GM12873 (cell line): ENCODE data around the gene PMIS2.

Experiments
- TF ChIP-seq, protein P1 (sequence below): IDR thresholded peaks from 2 replicates; pipeline ENCODE4 v1.5.1; 2012; ENCODE audit warnings: low read depth, mild to moderate bottlenecking, moderate library complexity, low read length, control low read depth; ENCODE audit not compliant: insufficient read depth; ENCODE audit errors: missing control alignments

Gene PMIS2

DNA sequence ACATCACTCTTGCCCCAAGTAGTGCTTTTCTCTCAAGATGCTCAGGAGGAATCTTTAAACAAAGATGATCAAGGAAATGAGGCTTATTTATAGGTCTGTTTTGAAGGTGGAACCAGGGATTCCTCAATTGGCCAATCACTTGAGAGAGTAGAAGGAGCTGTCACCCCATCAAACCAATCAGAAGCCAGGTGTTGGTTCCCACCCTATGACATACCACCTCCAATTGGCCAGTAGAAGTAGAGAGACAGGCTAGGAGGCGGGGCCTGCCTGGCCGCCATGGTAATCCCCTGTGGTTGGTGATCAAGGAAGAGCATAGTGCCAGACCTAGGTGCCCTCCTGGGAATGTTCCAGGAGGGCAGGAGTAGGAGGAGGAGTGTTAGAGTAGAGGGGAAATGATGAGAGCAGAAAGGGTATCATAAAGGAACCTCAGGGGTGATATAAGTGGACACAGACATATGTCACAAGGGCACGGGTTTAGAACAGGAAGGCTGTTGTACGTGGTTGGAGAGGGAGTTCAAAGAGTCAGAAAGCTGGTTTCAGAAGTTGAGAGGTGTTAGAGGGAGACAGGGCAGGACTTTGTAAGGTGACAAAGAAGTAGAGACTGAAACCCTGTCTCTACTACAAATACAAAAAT, 10.5 kb downstream of the PMIS2 start:
- TF ChIP-seq, protein P1, sequence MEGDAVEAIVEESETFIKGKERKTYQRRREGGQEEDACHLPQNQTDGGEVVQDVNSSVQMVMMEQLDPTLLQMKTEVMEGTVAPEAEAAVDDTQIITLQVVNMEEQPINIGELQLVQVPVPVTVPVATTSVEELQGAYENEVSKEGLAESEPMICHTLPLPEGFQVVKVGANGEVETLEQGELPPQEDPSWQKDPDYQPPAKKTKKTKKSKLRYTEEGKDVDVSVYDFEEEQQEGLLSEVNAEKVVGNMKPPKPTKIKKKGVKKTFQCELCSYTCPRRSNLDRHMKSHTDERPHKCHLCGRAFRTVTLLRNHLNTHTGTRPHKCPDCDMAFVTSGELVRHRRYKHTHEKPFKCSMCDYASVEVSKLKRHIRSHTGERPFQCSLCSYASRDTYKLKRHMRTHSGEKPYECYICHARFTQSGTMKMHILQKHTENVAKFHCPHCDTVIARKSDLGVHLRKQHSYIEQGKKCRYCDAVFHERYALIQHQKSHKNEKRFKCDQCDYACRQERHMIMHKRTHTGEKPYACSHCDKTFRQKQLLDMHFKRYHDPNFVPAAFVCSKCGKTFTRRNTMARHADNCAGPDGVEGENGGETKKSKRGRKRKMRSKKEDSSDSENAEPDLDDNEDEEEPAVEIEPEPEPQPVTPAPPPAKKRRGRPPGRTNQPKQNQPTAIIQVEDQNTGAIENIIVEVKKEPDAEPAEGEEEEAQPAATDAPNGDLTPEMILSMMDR = no peak

DNA sequence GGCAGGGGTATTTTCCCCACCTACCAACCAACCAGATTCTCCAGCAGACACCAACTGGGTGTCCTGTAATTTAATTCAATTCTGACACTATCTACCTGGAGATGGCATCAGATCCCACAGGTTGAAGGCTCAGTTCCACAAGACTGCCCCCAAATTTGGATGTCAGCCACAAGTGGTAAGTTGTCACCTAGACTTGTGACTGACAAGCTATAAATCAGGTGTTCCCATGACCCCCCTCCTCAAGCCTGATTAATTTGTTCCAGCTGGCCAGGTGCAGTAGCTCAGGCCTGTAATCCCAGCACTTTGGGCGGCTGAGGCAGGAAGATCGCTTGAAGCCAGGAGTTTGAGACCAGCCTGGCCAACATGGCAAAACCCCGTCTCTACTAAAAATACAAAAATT, 16.0 kb downstream of the PMIS2 start:
- TF ChIP-seq, protein P1 = no peak

DNA sequence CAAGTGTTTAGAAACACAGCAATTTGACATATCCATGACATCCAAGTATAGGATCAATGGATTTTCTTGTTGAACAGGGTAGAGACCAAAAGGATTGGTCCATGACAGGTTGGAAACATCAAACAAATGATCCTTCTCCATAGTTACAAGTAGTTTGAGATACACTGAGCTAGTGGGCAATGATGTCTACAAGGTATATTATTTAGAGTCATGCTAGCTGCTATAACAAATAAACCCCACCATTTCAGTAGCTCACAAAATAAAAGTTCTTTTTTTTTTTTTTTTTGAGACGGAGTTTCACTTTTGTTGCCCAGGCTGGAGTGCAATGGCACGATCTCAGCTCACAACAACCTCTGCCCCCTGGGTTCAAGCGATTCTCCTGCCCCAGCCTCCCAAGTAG, 21.7 kb downstream of the PMIS2 start:
- TF ChIP-seq, protein P1 = no peak

DNA sequence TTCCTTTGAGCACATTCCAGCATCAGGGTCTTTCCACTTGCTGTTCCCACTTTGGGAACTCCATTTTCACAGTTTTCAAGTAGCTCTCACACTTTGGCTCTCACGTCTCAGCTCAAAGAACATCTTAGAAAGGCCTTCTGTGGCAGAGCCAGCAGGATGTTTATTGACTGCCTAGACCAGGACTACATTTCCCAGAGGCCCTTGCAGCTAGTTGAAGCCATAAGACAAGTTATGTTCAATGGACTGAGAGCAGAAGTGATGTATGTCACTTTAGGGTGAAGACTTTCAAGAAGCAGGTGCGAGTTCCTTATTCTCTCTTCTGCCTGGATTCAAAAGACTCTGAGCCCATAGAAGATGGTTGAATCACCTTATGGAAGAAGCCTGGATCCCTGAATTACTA, 22.3 kb downstream of the PMIS2 start:
- TF ChIP-seq, protein P1 = no peak

DNA sequence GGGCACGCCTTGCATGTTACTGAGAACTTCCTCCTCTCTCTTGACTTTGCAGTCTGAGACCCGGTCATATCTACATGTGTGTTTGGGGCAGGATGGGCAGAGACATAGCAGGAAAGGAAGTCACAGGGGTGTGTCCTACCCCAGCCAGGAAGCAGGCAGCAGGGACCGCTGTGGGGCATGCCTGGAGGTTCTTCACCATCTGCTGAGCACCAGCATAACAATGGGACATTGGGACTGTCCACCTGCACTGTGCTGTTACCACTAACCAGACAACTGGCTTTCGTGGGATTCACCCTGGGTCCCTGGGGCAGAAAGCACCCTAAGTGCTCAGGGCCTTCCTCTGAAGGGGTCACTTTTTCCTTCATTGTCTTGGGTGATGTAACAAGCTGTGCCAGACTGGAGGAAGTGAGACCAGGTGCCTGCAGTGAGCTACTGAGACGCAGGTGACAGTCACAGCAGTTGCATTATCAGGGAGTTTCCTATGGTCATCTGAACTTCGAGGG, 23.9 kb downstream of the PMIS2 start:
- TF ChIP-seq, protein P1 = no peak

DNA sequence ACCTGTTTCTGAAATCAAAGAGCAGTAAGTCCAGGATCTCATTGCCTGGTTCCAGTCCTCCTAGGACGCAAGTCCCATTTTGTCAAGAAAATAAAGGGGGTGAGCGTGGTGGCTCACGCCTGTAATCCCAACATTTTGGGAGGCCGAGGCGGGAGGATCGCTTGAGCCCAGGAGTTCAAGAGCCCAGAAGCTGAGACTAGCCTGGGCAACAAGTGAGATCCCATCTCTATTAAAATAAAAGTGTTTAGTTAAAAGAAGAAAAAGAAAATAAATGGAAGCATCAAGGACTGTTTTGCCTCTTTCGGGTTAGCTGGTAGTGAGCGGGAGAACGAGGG, 26.2 kb downstream of the PMIS2 start:
- TF ChIP-seq, protein P1 = no peak

DNA sequence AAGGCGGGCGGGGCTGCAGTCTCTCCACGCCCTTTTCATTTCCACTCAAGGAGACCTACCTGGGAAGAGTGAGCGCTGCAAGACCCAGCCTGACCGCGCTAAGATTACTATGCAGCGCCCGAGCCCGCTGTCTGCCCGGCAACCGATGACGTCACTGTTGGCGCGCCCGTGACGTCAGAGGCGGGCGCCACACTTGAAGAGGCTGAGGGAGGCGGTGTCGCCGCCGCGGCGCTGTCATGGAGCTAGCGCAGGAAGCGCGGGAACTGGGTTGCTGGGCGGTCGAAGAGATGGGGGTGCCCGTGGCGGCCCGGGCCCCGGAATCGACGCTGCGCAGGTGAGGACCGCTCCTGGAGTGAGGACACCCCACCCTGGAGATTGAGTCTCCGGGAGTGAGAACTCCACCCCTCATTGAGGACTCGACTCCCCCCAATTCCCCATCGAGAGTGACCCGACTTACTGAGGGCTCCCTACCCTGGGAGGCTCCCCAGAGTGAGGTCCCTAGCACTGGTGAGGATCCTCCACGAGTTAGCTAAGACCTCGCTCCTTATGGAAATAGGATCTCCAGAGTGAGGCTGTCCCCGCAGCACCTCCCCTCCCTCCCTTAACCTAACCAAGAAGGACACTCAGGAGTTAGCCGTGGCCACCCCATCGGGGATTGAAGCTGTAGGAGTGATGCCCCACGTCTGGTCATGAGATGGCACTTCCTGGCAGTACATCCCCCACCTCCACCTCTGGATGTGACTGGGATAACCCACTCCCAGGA, 26.8 kb downstream of the PMIS2 start, which contains the start of gene HAUS5:
Gene HAUS5, plus strand, starts transcription at position 177 of the 763 bp plus-strand sequence. Its CDS starts 60 bp downstream, at position 237.
- TF ChIP-seq, protein P1 = no peak
